Measurements from ENCODE around the gene CAMK1D.

DNA sequence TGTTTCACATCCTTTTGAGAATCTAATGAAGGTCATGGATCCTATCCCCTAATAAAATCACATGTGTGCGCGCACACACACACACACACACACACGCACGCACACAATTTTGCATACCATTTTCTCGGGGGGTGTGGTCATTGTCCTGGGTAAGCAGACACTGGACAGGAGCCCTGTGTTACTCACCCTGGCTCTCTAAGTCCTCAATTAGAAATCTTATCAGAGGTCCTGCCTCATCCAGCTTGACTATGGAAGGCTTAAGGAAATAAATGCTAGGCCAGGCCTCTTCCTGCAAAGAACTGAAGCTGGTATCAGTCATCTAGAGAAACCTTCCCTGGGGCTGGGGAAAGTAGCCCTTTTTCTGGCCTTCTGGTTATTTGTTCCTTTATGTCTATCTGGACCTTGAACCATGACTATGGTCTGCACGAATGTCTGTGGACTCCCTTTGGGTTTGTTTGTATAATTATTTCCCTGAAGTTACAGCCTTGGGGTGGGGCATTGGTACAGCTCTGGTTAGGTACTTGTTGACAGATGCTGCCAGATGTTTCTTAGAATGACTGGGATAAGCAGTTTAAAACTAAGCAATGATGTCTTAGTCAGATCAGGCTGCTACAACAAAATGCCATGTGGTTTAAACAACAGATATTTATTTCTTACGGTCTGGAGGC lies 443.7 kb downstream of the CAMK1D start:
- TF ChIP-seq CTCF (IDR thresholded peaks at IDR 0.05) (no peak), ELF1 (IDR thresholded peaks at IDR 0.05) (no peak), TEAD4 (IDR thresholded peaks at IDR 0.05; ENCODE audit: borderline replicate concordance, insufficient read depth) (no peak), EP300 (IDR thresholded peaks at IDR 0.05; ENCODE audit: borderline replicate concordance in 1 of 2, low read depth in 1 of 2, low read length in 1 of 2) (no peak), POLR2AphosphoS5 (IDR thresholded peaks at IDR 0.05; ENCODE audit: low read depth, low read length) (no peak), YY1 (IDR thresholded peaks at IDR 0.05; ENCODE audit: low read depth) (no peak), RAD21 (IDR thresholded peaks at IDR 0.05; ENCODE audit: low read length) (no peak), PBX3 (IDR thresholded peaks at IDR 0.05) (no peak), GATA2 (CRISPR knock-in tag; IDR thresholded peaks at IDR 0.05) (no peak), CHD2 (IDR thresholded peaks at IDR 0.05; ENCODE audit: low read length, partially characterized antibody) (no peak), RFX5 (IDR thresholded peaks at IDR 0.05; ENCODE audit: low read length) (no peak)
- TF ChIP-seq, protein P1, sequence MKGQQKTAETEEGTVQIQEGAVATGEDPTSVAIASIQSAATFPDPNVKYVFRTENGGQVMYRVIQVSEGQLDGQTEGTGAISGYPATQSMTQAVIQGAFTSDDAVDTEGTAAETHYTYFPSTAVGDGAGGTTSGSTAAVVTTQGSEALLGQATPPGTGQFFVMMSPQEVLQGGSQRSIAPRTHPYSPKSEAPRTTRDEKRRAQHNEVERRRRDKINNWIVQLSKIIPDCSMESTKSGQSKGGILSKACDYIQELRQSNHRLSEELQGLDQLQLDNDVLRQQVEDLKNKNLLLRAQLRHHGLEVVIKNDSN (IDR thresholded peaks at IDR 0.05; ENCODE audit: borderline replicate concordance, low read depth): no peak
- TF ChIP-seq, protein P2, sequence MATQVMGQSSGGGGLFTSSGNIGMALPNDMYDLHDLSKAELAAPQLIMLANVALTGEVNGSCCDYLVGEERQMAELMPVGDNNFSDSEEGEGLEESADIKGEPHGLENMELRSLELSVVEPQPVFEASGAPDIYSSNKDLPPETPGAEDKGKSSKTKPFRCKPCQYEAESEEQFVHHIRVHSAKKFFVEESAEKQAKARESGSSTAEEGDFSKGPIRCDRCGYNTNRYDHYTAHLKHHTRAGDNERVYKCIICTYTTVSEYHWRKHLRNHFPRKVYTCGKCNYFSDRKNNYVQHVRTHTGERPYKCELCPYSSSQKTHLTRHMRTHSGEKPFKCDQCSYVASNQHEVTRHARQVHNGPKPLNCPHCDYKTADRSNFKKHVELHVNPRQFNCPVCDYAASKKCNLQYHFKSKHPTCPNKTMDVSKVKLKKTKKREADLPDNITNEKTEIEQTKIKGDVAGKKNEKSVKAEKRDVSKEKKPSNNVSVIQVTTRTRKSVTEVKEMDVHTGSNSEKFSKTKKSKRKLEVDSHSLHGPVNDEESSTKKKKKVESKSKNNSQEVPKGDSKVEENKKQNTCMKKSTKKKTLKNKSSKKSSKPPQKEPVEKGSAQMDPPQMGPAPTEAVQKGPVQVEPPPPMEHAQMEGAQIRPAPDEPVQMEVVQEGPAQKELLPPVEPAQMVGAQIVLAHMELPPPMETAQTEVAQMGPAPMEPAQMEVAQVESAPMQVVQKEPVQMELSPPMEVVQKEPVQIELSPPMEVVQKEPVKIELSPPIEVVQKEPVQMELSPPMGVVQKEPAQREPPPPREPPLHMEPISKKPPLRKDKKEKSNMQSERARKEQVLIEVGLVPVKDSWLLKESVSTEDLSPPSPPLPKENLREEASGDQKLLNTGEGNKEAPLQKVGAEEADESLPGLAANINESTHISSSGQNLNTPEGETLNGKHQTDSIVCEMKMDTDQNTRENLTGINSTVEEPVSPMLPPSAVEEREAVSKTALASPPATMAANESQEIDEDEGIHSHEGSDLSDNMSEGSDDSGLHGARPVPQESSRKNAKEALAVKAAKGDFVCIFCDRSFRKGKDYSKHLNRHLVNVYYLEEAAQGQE (IDR thresholded peaks at IDR 0.05; ENCODE audit: low read depth, low read length): no peak
- TF ChIP-seq, protein P3, sequence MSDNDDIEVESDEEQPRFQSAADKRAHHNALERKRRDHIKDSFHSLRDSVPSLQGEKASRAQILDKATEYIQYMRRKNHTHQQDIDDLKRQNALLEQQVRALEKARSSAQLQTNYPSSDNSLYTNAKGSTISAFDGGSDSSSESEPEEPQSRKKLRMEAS (IDR thresholded peaks at IDR 0.05; ENCODE audit: low read depth): no peak

Measured in SK-N-SH (cell line).